K562 (cell line): ENCODE data around the gene SCYGR2. TPM values are rescaled to one million over a fixed set of nuclear protein-coding genes. Genes with fewer than 3 reads are reported as not detected.
"Not testable (repeated sequence)": the region's sequence is repeated elsewhere in the genome, so short reads cannot be mapped to it uniquely, and the experiment has no call there.

Experiments
- ATAC-seq: fragments of 200-7000 bp; cut with Tn5 transposase; 3 replicates; pipeline ENCODE4 v1.9.1; 2020; ENCODE audit warnings: moderate library complexity
- Bru-seq: library from RNA; stranded (reverse); fragments of 400-500 nt; gene quantifications from one replicate; lab custom pipeline; 2021; lab: Mats Ljungman, UMichigan
- BruChase-seq, 2 experiments: library from RNA; stranded (reverse); fragments of 400-500 nt; gene quantifications; one replicate each; lab custom pipeline; 2021; lab: Mats Ljungman, UMichigan
- BruUV-seq: library from RNA; stranded (reverse); fragments of 400-500 nt; replicated peaks from 2 replicates; lab custom pipeline; 2021; lab: Mats Ljungman, UMichigan
- CTCF ChIA-PET: fragments of 300-600 bp; formaldehyde crosslinking; extraction: SDS; loops from one replicate; lab custom pipeline; 2021; ENCODE audit warnings: low intra/inter-chr PET ratio; lab: Yijun Ruan, JAX
- POLR2A ChIA-PET: fragments of 300-600, 350-650 bp; sonication (Branson Sonifier 250); formaldehyde crosslinking; extraction: SDS; loops from one replicate; lab custom pipeline; 2021; ENCODE audit warnings: antibody characterized with exemption, inconsistent platforms; lab: Yijun Ruan, JAX
- DNase-seq, 4 experiments: peaks; one replicate each; pipeline versions ENCODE4 v3.0.0 to v3.0.0-alpha.2; 2011 to 2018; ENCODE audit warnings: low spot score in 3 of 4, mixed read lengths in 3 of 4; ENCODE audit errors: extremely low read depth in 1 of 4
- FAIRE-seq: peaks from 2 replicates; lab custom pipeline; 2011; peaks lifted over from hg19 to GRCh38; lab: Jason Lieb, UNC
- H2AFZ ChIP-seq: 2 replicates; pipeline ENCODE4 v1.6.0; 2011; ENCODE audit warnings: low read depth, low read length, control low read depth, inconsistent platforms
- H3K27ac ChIP-seq: fragments of 200-600 bp; 3 replicates; pipeline ENCODE4 v1.8.0; 2011; ENCODE audit warnings: low read depth, mild to moderate bottlenecking, control low read depth, inconsistent platforms, low read length, moderate library complexity, mixed read lengths; ENCODE audit errors: extremely low read depth
- H3K27me3 ChIP-seq, 2 experiments: fragments of 300-600 bp in 1 of 2; 2 replicates in 1 of 2; 3 replicates in 1 of 2; pipeline versions ENCODE4 v1.6.0 to v1.8.0; 2011; ENCODE audit warnings: inconsistent platforms in 2 of 2, low read length in 2 of 2, mild to moderate bottlenecking in 1 of 2, mixed read lengths in 1 of 2, moderate library complexity in 1 of 2; ENCODE audit not compliant: control insufficient read depth in 2 of 2, insufficient read depth in 2 of 2
- H3K36me3 ChIP-seq: fragments of 300-600 bp; 3 replicates; pipeline ENCODE4 v1.8.0; 2011; ENCODE audit warnings: mild to moderate bottlenecking, low read length, inconsistent platforms; ENCODE audit not compliant: control insufficient read depth, insufficient read depth
- H3K4me1 ChIP-seq, 2 experiments: fragments of 200-600 bp in 1 of 2; replicated peaks in 1 of 2; 2 replicates in 1 of 2; 3 replicates in 1 of 2; pipeline versions ENCODE4 v1.5.1 to v1.8.0; 2011; ENCODE audit warnings: inconsistent platforms in 2 of 2, low read length in 2 of 2, mild to moderate bottlenecking in 1 of 2, mixed read lengths in 1 of 2, moderate library complexity in 1 of 2; ENCODE audit not compliant: control insufficient read depth in 2 of 2, insufficient read depth in 2 of 2
- H3K4me2 ChIP-seq: 2 replicates; pipeline ENCODE4 v1.6.1; 2011; ENCODE audit warnings: low read length, control low read depth, inconsistent platforms, mixed read lengths; ENCODE audit not compliant: insufficient read depth
- H3K4me3 ChIP-seq: fragments of 200-600 bp; sonication (generic), shearing (Covaris generic); 2 replicates; pipeline ENCODE4 v1.5.1; 2016; ENCODE audit warnings: control low read depth, inconsistent platforms
- H3K79me2 ChIP-seq: fragments of 200-600 bp; 3 replicates; pipeline ENCODE4 v1.8.0; 2011; ENCODE audit warnings: low read length, inconsistent platforms; ENCODE audit not compliant: control insufficient read depth, insufficient read depth
- H3K9ac ChIP-seq, 2 experiments: 2 replicates each; pipeline versions ENCODE4 v1.6.0 to v1.6.1; 2011; ENCODE audit warnings: low read depth in 2 of 2, low read length in 2 of 2, control low read depth in 1 of 2, inconsistent platforms in 1 of 2, mild to moderate bottlenecking in 1 of 2, mixed read lengths in 1 of 2; ENCODE audit not compliant: insufficient read depth in 1 of 2
- H3K9me1 ChIP-seq: one replicate; pipeline ENCODE4 v1.6.0; 2011; ENCODE audit warnings: inconsistent platforms, mild to moderate bottlenecking, low read length, moderate library complexity; ENCODE audit not compliant: control insufficient read depth, insufficient read depth
- H3K9me3 ChIP-seq: replicated peaks from 2 replicates; pipeline ENCODE4 v1.5.1; 2011; ENCODE audit warnings: low read depth, low read length, inconsistent platforms; ENCODE audit not compliant: control insufficient read depth, insufficient read depth
- H4K20me1 ChIP-seq: replicated peaks from 2 replicates; pipeline ENCODE4 v1.6.1; 2011; ENCODE audit warnings: low read length, inconsistent platforms, mixed read lengths; ENCODE audit not compliant: control insufficient read depth, insufficient read depth
- ZBTB1 ChIP-seq: sonication (generic); formaldehyde crosslinking; IDR thresholded peaks from 2 replicates; pipeline ENCODE4 v1.8.1; 2023; ENCODE audit warnings: missing genetic modification reagents, low read depth, mild to moderate bottlenecking, borderline replicate concordance
- ZBTB9 ChIP-seq: fragments of 450-650 bp; formaldehyde crosslinking; IDR thresholded peaks from 2 replicates; pipeline ENCODE4 v1.4.0; 2020; ENCODE audit warnings: mild to moderate bottlenecking, moderate library complexity
- WGBS: fragments of 100-300 bp; shearing (Covaris generic); methylation state at CpG from one replicate; pipeline ENCODE4 v1.1.6; 2016; ENCODE audit warnings: low coverage, mixed read lengths; ENCODE audit not compliant: insufficient coverage; ENCODE audit errors: missing lambda C conversion rate; 5-methylcytosine and 5-hydroxymethylcytosine counted together
- in situ Hi-C: fragments of 300-500 bp; cut with MboI; formaldehyde crosslinking; loops from 4 replicates; pipeline ENCODE4 v1.15.0; 2018; ENCODE audit warnings: inconsistent platforms, mixed read lengths
- intact Hi-C: fragments of 100-400 bp; cut with micrococcal nuclease; formaldehyde crosslinking; loops from 2 replicates; pipeline ENCODE4 v1.14.2; 2022
- long read RNA-seq, 3 experiments: library from polyadenylated mRNA in 2 of 3; library from RNA in 1 of 3; unstranded in 2 of 3; stranded (forward) in 1 of 3; transcript quantifications; one replicate each; pipeline ENCODE4 v2.0.0, GENCODE V29; 2019 to 2022
- polyA minus RNA-seq, 3 experiments: library from RNA; depleted of rRNA, polyadenylated mRNA; stranded (reverse); fragments of >200 nt; gene quantifications; 2 replicates each; pipeline ENCODE4 v1.2.3, GENCODE V29; 2011
- polyA plus RNA-seq, 8 experiments: library from polyadenylated mRNA; depleted of rRNA in 4 of 8; stranded (reverse) in 5 of 8; unstranded in 3 of 8; fragments of >200 nt; fragmentation: Nextera tagmentation in 2 of 8; fragmentation: Illumina TruSeq in 1 of 8; extraction: Ambion mirVana in 2 of 8; extraction: Trizol in 1 of 8; gene quantifications; 2 replicates each; pipeline versions ENCODE4 v1.2.1 to v1.2.3, GENCODE V29; 2011 to 2014; ENCODE audit warnings: inconsistent platforms in 1 of 8, missing spikeins in 1 of 8
- total RNA-seq, 7 experiments: library from RNA; depleted of rRNA in 6 of 7; stranded (reverse); fragments of >200 nt in 6 of 7; fragmentation: Illumina TruSeq in 2 of 7; extraction: Trizol in 2 of 7; gene quantifications; 2 replicates each; pipeline versions ENCODE4 v1.2.1 to v1.2.3, GENCODE V29; 2011 to 2021; ENCODE audit warnings: low replicate concordance in 1 of 7

Gene SCYGR2
- not detected in 2 replicates for total RNA-seq (2011; cell fraction: chromatin; rRNA removed; ENCODE audit: low replicate concordance)
- total RNA-seq (2011; cell fraction: nucleolus; rRNA removed) = not detected in 2 replicates
- total RNA-seq (2011; cell fraction: nucleoplasm; rRNA removed) = not detected in 2 replicates
- total RNA-seq (2014; rRNA removed) (not detected in 2 replicates), total RNA-seq (2014; rRNA removed; fragmentation: Illumina TruSeq; extraction: Trizol) (not detected in 2 replicates), total RNA-seq (2015; rRNA removed; fragmentation: Illumina TruSeq; extraction: Trizol) (not detected in 2 replicates), total RNA-seq (2021) (not detected in 2 replicates), polyA plus RNA-seq (2011; rRNA removed) (not detected in 2 replicates), polyA plus RNA-seq (2014; fragmentation: Illumina TruSeq; extraction: Trizol) (not detected in 2 replicates), polyA plus RNA-seq (2014; fragmentation: Nextera tagmentation; extraction: Ambion mirVana) (not detected), polyA plus RNA-seq (2014; rRNA removed) (not detected in 2 replicates), polyA minus RNA-seq (2011; rRNA and poly(A)+ RNA removed) (not detected in 2 replicates), Bru-seq, nascent RNA (not detected), BruChase-seq, experiment 1, labeled RNA remaining after a 2-hour chase (percentile 39 among the genes with signal in this experiment), BruChase-seq, experiment 2, labeled RNA remaining after a 6-hour chase (not detected)
- polyA plus RNA-seq (2011; cell fraction: cytosol; rRNA removed) = not detected in 2 replicates
- not detected in 2 replicates for polyA plus RNA-seq (2011; cell fraction: nucleus; rRNA removed)
- polyA plus RNA-seq (2012) = not detected in 2 replicates
- not detected in 2 replicates for polyA minus RNA-seq (2011; cell fraction: cytosol; rRNA and poly(A)+ RNA removed)
- not detected in 2 replicates for polyA minus RNA-seq (2011; cell fraction: nucleus; rRNA and poly(A)+ RNA removed)
- long read RNA-seq, experiment 1 = 0 reads
- long read RNA-seq, experiment 2 = 0 reads
- long read RNA-seq, experiment 3 = 0 reads

- not testable (repeated sequence) for H3K4me1 ChIP-seq
These were observed at the start of gene SCYGR2 for GRCh38 chr2:227598835-227599503. Gene SCYGR2 (plus strand): TSS chr2:227598893. CDS start chr2:227598893, 0 bp downstream.

More at GRCh38 chr2:227598835-227599503, at the start of gene SCYGR2:
- H4K20me1 ChIP-seq, H3K27ac ChIP-seq, H3K9me3 ChIP-seq, H3K79me2 ChIP-seq, in situ Hi-C loops, H2AFZ ChIP-seq, BruUV-seq, H3K9ac ChIP-seq, H3K36me3 ChIP-seq, H3K4me3 ChIP-seq, DNase-seq, H3K4me2 ChIP-seq, POLR2A ChIA-PET, H3K9me1 ChIP-seq, ATAC-seq, FAIRE-seq, CTCF ChIA-PET, intact Hi-C loops: not testable (repeated sequence)
- TF ChIP-seq ZBTB9 (CRISPR knock-in tag) = peak; percentile 84; the same call in 1 of the 2 replicates
- TF ChIP-seq ZBTB1 (CRISPR knock-in tag) = peak; percentile 94
- peaks cover 0 to 32% of the 10 kb centered on the region in 2 experiments; a peak in 2 of 5 replicates for H3K27me3 ChIP-seq
- WGBS = 3% methylated on average over 7 of the region's 16 CpGs
